HepG2 (cell line): ENCODE measurements around the gene TAF6L. TPM values are rescaled to one million over a fixed set of nuclear protein-coding genes. Genes with fewer than 3 reads are reported as not detected.

ENCODE experiments used
- ATAC-seq: fragments of 200-7000 bp; cut with Tn5 transposase; 3 replicates; pipeline ENCODE4 v1.9.1; 2020; ENCODE audit warnings: mild to moderate bottlenecking, moderate library complexity
- BruUV-seq: library from RNA; stranded (reverse); fragments of 400-500 nt; replicated peaks from 2 replicates; lab custom pipeline; 2021; lab: Mats Ljungman, UMichigan
- CTCF ChIA-PET: fragments of 300-600 bp; formaldehyde crosslinking; extraction: SDS; loops from one replicate; lab custom pipeline; 2021; ENCODE audit warnings: low total read pairs, inconsistent platforms, low intra/inter-chr PET ratio; lab: Yijun Ruan, JAX
- POLR2A ChIA-PET: fragments of 350-600 bp; sonication (Branson Sonifier 250); formaldehyde crosslinking; loops from one replicate; lab custom pipeline; 2020; ENCODE audit warnings: antibody characterized with exemption, inconsistent platforms; lab: Yijun Ruan, JAX
- DNase-seq: peaks from one replicate; pipeline ENCODE4 v3.0.0-alpha.2; 2015; ENCODE audit warnings: low spot score
- FAIRE-seq: peaks from 3 replicates; lab custom pipeline; 2011; peaks lifted over from hg19 to GRCh38; lab: Jason Lieb, UNC
- H2AFZ ChIP-seq: one replicate; pipeline ENCODE4 v1.6.1; 2011; ENCODE audit warnings: low read length, inconsistent platforms
- H3K27ac ChIP-seq: fragments of 300-600 bp; 3 replicates; pipeline ENCODE4 v1.8.0; 2011; ENCODE audit warnings: mixed run types, mild to moderate bottlenecking, mixed read lengths, low read length, inconsistent platforms; ENCODE audit not compliant: insufficient read depth; ENCODE audit errors: extremely low read length
- H3K27me3 ChIP-seq, 2 experiments: fragments of 200-600 bp in 1 of 2; 2 replicates in 1 of 2; 3 replicates in 1 of 2; pipeline versions ENCODE4 v1.6.0 to v1.8.0; 2011; ENCODE audit warnings: low read length in 2 of 2, mild to moderate bottlenecking in 2 of 2, moderate library complexity in 2 of 2, inconsistent platforms in 1 of 2; ENCODE audit not compliant: insufficient read depth in 2 of 2, control insufficient read depth in 1 of 2
- H3K36me3 ChIP-seq, 2 experiments: fragments of 200-600 bp in 1 of 2; replicated peaks in 1 of 2; 2 replicates in 1 of 2; 3 replicates in 1 of 2; pipeline versions ENCODE4 v1.5.1 to v1.8.0; 2011; ENCODE audit warnings: low read length in 2 of 2, inconsistent platforms in 1 of 2; ENCODE audit not compliant: insufficient read depth in 2 of 2, control insufficient read depth in 1 of 2
- H3K4me1 ChIP-seq: 2 replicates; pipeline ENCODE4 v1.5.1; 2012; ENCODE audit warnings: low read length, inconsistent platforms; ENCODE audit not compliant: insufficient read depth
- H3K4me2 ChIP-seq: 2 replicates; pipeline ENCODE4 v1.6.0; 2011; ENCODE audit warnings: low read depth, low read length, inconsistent platforms
- H3K4me3 ChIP-seq, 3 experiments: fragments of 200-600 bp in 1 of 3; sonication (generic), shearing (Covaris generic) in 1 of 3; replicated peaks in 1 of 3; 2 replicates each; pipeline ENCODE4 v1.5.1; 2011 to 2016; ENCODE audit warnings: low read length in 3 of 3, inconsistent platforms in 2 of 3, low read depth in 2 of 3, mild to moderate bottlenecking in 2 of 3, control low read depth in 1 of 3, mixed read lengths in 1 of 3; ENCODE audit not compliant: insufficient read depth in 1 of 3
- H3K79me2 ChIP-seq: one replicate; pipeline ENCODE4 v1.6.1; 2011; ENCODE audit warnings: low read length, inconsistent platforms; ENCODE audit not compliant: insufficient read depth
- H3K9ac ChIP-seq: 2 replicates; pipeline ENCODE4 v1.6.0; 2011; ENCODE audit warnings: mild to moderate bottlenecking, low read depth, low read length, inconsistent platforms; ENCODE audit not compliant: insufficient read depth
- H3K9me3 ChIP-seq: 2 replicates; pipeline ENCODE4 v1.5.1; 2012; ENCODE audit warnings: mild to moderate bottlenecking, low read length
- H4K20me1 ChIP-seq: 2 replicates; pipeline ENCODE4 v1.6.0; 2011; ENCODE audit warnings: inconsistent platforms, mild to moderate bottlenecking, low read length, moderate library complexity; ENCODE audit not compliant: insufficient read depth
- DMAP1 ChIP-seq: IDR thresholded peaks from 2 replicates; pipeline ENCODE4 v1.6.1; 2016
- ELK4 ChIP-seq: sonication (generic); formaldehyde crosslinking; IDR thresholded peaks from 2 replicates; pipeline ENCODE4 v1.9.0; 2021; ENCODE audit warnings: missing genetic modification reagents, borderline replicate concordance
- HDAC6 ChIP-seq: fragments of 200-600 bp; sonication (generic); IDR thresholded peaks from 2 replicates; pipeline ENCODE4 v1.7.0; 2017; ENCODE audit warnings: mild to moderate bottlenecking, antibody characterized with exemption, low read length, low read depth
- HNRNPL ChIP-seq: fragments of 200-400 bp; formaldehyde crosslinking; IDR thresholded peaks from 2 replicates; pipeline ENCODE4 v1.6.1; 2017; ENCODE audit warnings: mild to moderate bottlenecking, low read depth, low read length
- NFYB ChIP-seq: sonication (generic); formaldehyde crosslinking; IDR thresholded peaks from 2 replicates; pipeline ENCODE4 v1.4.0; 2020; ENCODE audit warnings: missing genetic modification reagents
- NR2F1 ChIP-seq, 2 experiments: fragments of 450-650 bp in 1 of 2; formaldehyde crosslinking in 1 of 2; IDR thresholded peaks; 2 replicates each; pipeline versions ENCODE4 v1.5.0 to v1.6.1; 2016 to 2020; ENCODE audit warnings: mild to moderate bottlenecking in 1 of 2, missing compliant biosample characterization in 1 of 2, missing genetic modification reagents in 1 of 2, moderate library complexity in 1 of 2
- TBX3 ChIP-seq: fragments of 450-650 bp; IDR thresholded peaks from 2 replicates; pipeline ENCODE4 v1.6.1; 2017; ENCODE audit warnings: antibody characterized with exemption, mild to moderate bottlenecking, inconsistent platforms, borderline replicate concordance
- ZBTB10 ChIP-seq: sonication (generic); formaldehyde crosslinking; IDR thresholded peaks from 2 replicates; pipeline ENCODE4 v1.4.0; 2020; ENCODE audit warnings: missing genetic modification reagents, borderline replicate concordance
- ZNF17 ChIP-seq: sonication (generic); formaldehyde crosslinking; IDR thresholded peaks from 2 replicates; pipeline ENCODE4 v1.5.0; 2020; ENCODE audit warnings: mild to moderate bottlenecking, missing genetic modification reagents
- ZNF274 ChIP-seq: sonication (generic); formaldehyde crosslinking; IDR thresholded peaks from 2 replicates; pipeline ENCODE4 v1.5.1; 2020; ENCODE audit warnings: mild to moderate bottlenecking, missing genetic modification reagents
- ZNF441 ChIP-seq: sonication (generic); formaldehyde crosslinking; IDR thresholded peaks from 2 replicates; pipeline ENCODE4 v1.7.0; 2021; ENCODE audit warnings: missing genetic modification reagents, borderline replicate concordance
- ZNF558 ChIP-seq: sonication (generic); formaldehyde crosslinking; IDR thresholded peaks from 2 replicates; pipeline ENCODE4 v1.9.0; 2022; ENCODE audit warnings: mild to moderate bottlenecking, missing genetic modification reagents, borderline replicate concordance
- ZNF574 ChIP-seq: sonication (generic); formaldehyde crosslinking; IDR thresholded peaks from 2 replicates; pipeline ENCODE4 v1.4.0; 2020; ENCODE audit warnings: missing genetic modification reagents
- ZNF577 ChIP-seq: sonication (generic); formaldehyde crosslinking; IDR thresholded peaks from 2 replicates; pipeline ENCODE4 v1.4.0; 2020; ENCODE audit warnings: mild to moderate bottlenecking, low read depth, missing genetic modification reagents, borderline replicate concordance
- ZNF615 ChIP-seq: sonication (generic); formaldehyde crosslinking; IDR thresholded peaks from 2 replicates; pipeline ENCODE4 v1.5.0; 2020; ENCODE audit warnings: mild to moderate bottlenecking, missing genetic modification reagents, borderline replicate concordance
- ZNF674 ChIP-seq: sonication (generic); formaldehyde crosslinking; IDR thresholded peaks from 2 replicates; pipeline ENCODE4 v1.5.0; 2020; ENCODE audit warnings: low read depth, mild to moderate bottlenecking, missing genetic modification reagents
- WGBS: methylation state at CpG from one replicate; pipeline ENCODE4 v1.1.6; 2017; ENCODE audit warnings: low lambda C conversion rate; 5-methylcytosine and 5-hydroxymethylcytosine counted together
- in situ Hi-C: cut with HindIII; loops from 2 replicates; pipeline ENCODE4 v1.10.0; 2017; ENCODE audit warnings: low pct_unique_long_range_greater_than_20kb; ENCODE audit not compliant: extremely low pct_ligation_motif_present
- intact Hi-C: fragments of 100-400 bp; cut with micrococcal nuclease; formaldehyde crosslinking; loops from one replicate; pipeline ENCODE4 v1.10.0; 2022; ENCODE audit not compliant: unreplicated experiment
- polyA plus RNA-seq, 8 experiments: library from polyadenylated mRNA; depleted of rRNA in 3 of 8; stranded (reverse) in 7 of 8; unstranded in 1 of 8; fragments of >200 nt; fragmentation: Illumina TruSeq in 4 of 8; extraction: Trizol in 4 of 8; gene quantifications; 2 replicates each; pipeline versions ENCODE4 v1.2.1 to v1.2.3, GENCODE V29; 2011 to 2016; ENCODE audit warnings: low read depth in 4 of 8, missing spikeins in 1 of 8, mixed read lengths in 1 of 8; ENCODE audit not compliant: insufficient read depth in 1 of 8
- total RNA-seq, 5 experiments: library from RNA; depleted of rRNA; stranded (reverse); fragments of >200 nt; fragmentation: Illumina TruSeq; extraction: Trizol; gene quantifications; 2 replicates each; pipeline ENCODE4 v1.2.3, GENCODE V29; 2016; ENCODE audit warnings: low read depth in 1 of 5

The TAF6L gene
- total and polyA plus RNA-seq, 2 of the 13 experiments (the other 11 are each of a cell fraction or from before 2014, with no cell fraction given) = 12.6 to 19.4 TPM

GRCh38 chr11:62792202-62792575, 21.0 kb downstream of the TAF6L start (continued):
- no peak for TF ChIP-seq ZNF577 (CRISPR knock-in tag)
- TF ChIP-seq NR2F1 (CRISPR knock-in tag; IDR thresholded peaks at IDR 0.05) = no peak
- no peak for TF ChIP-seq HDAC6
- TF ChIP-seq ZNF674 (CRISPR knock-in tag) = peak; percentile 20; the same call in 1 of the 2 replicates

GRCh38 chr11:62794201-62794775, 23.1 kb downstream of the TAF6L start:
- H3K27me3 ChIP-seq = no peaks in the 10 kb centered on the region
- CTCF ChIA-PET = no interaction called here
- in situ Hi-C loops (no loop called here), intact Hi-C loops (no loop called here)
- peaks cover 23% of the 10 kb centered on the region for H3K79me2 ChIP-seq
- H4K20me1 ChIP-seq = no peaks in the 10 kb centered on the region
- no peaks in the 10 kb centered on the region for H3K9me3 ChIP-seq
- H2AFZ ChIP-seq = no peak overlapping the region
- no peak overlapping the region for H3K9ac ChIP-seq
- no TSS peak for BruUV-seq
- peaks cover 31 to 66% of the 10 kb centered on the region in 2 experiments for H3K36me3 ChIP-seq
- POLR2A ChIA-PET = interaction anchor here (1.0 to 2.2 kb wide), 3 partner anchors 11 to 47 kb away, joined by 7 to 12 read pairs (median 11); partner anchors contain the start of genes NXF1 and STX5
- DNase-seq (no peak), ATAC-seq (no peak), FAIRE-seq (no peak)
- H3K4me3 ChIP-seq = no peak overlapping the region
- H3K27ac ChIP-seq = no peak overlapping the region
- no peak overlapping the region for H3K4me2 ChIP-seq
- H3K4me1 ChIP-seq = peaks cover 29% of the 10 kb centered on the region
- 96% methylated on average over 8 of the region's 8 CpGs for WGBS
- TF ChIP-seq NFYB (CRISPR knock-in tag) (no peak), ZNF558 (CRISPR knock-in tag) (no peak), ZNF441 (CRISPR knock-in tag) (no peak), ELK4 (CRISPR knock-in tag) (no peak), ZNF615 (CRISPR knock-in tag) (no peak), HNRNPL (no peak), DMAP1 (CRISPR knock-in tag) (no peak), TBX3 (no peak), ZNF574 (CRISPR knock-in tag) (no peak), ZNF17 (CRISPR knock-in tag) (no peak), ZBTB10 (CRISPR knock-in tag) (no peak), ZNF274 (CRISPR knock-in tag) (no peak)
